A549 (cell line): Measurements from ENCODE around the gene UPK3A. TPM values are rescaled to one million over a fixed set of nuclear protein-coding genes. Genes with fewer than 3 reads are reported as not detected.

Source experiments
- ATAC-seq, 2 experiments: fragments of 200-7000 bp in 1 of 2; fragments of >200 bp in 1 of 2; cut with Nextera tagmentation in 1 of 2; cut with Tn5 transposase in 1 of 2; 3 replicates each; pipeline versions ENCODE4 v1.8.0 to v1.9.1; 2018 to 2020; ENCODE audit warnings: mild to moderate bottlenecking in 1 of 2, moderate library complexity in 1 of 2
- CTCF ChIA-PET: fragments of 300-600 bp; sonication (Branson Sonifier 250); formaldehyde crosslinking; extraction: SDS; loops from one replicate; lab custom pipeline; 2021; ENCODE audit warnings: antibody characterized with exemption, inconsistent platforms; lab: Yijun Ruan, JAX
- POLR2A ChIA-PET: fragments of 350-600 bp; formaldehyde crosslinking; extraction: SDS; loops from one replicate; lab custom pipeline; 2021; ENCODE audit warnings: antibody characterized with exemption, inconsistent platforms; lab: Yijun Ruan, JAX
- DNase-seq, 2 experiments: peaks; one replicate each; pipeline versions ENCODE4 v3.0.0 to v3.0.0-alpha.2; 2011 to 2016; ENCODE audit warnings: low read depth in 1 of 2, low spot score in 1 of 2
- FAIRE-seq: peaks from 2 replicates; lab custom pipeline; 2011; peaks lifted over from hg19 to GRCh38; lab: Jason Lieb, UNC
- H3K27ac ChIP-seq, 2 experiments: fragments of >200 bp; sonication (Bioruptor Twin); formaldehyde crosslinking; 3 replicates each; pipeline ENCODE4 v1.5.1; 2016 to 2017
- H3K4me1 ChIP-seq: fragments of >200 bp; sonication (Bioruptor Twin); formaldehyde crosslinking; 3 replicates; pipeline ENCODE4 v1.6.1; 2016
- H3K4me2 ChIP-seq: fragments of >200 bp; sonication (Bioruptor Twin); formaldehyde crosslinking; 3 replicates; pipeline ENCODE4 v1.6.1; 2016
- H3K4me3 ChIP-seq: fragments of >200 bp; sonication (Bioruptor Twin); formaldehyde crosslinking; 3 replicates; pipeline ENCODE4 v1.5.1; 2016
- H3K9me3 ChIP-seq: fragments of >200 bp; sonication (Bioruptor Twin); formaldehyde crosslinking; 3 replicates; pipeline ENCODE4 v1.6.1; 2016
- ATOH8 ChIP-seq: fragments of 250-450 bp; sonication (Bioruptor Pico); IDR thresholded peaks from 2 replicates; pipeline ENCODE4 v1.5.0; 2020; ENCODE audit warnings: low read depth, mild to moderate bottlenecking, moderate library complexity
- CBX2 ChIP-seq: fragments of 200-600 bp; sonication (generic); IDR thresholded peaks from 2 replicates; pipeline ENCODE4 v1.6.1; 2016; ENCODE audit warnings: low read depth, mild to moderate bottlenecking, borderline replicate concordance
- CBX8 ChIP-seq: fragments of 200-600 bp; sonication (generic); IDR thresholded peaks from 2 replicates; pipeline ENCODE4 v1.6.1; 2016
- CHD4 ChIP-seq: fragments of 200-600 bp; sonication (generic); IDR thresholded peaks from 2 replicates; pipeline ENCODE4 v1.6.1; 2016; ENCODE audit warnings: antibody characterized with exemption, mild to moderate bottlenecking, borderline replicate concordance
- E2F6 ChIP-seq: IDR thresholded peaks from 2 replicates; pipeline ENCODE4 v1.6.1; 2012; ENCODE audit warnings: low read depth, borderline replicate concordance
- ESRRA ChIP-seq: fragments of 150-350 bp; IDR thresholded peaks from 2 replicates; pipeline ENCODE4 v1.6.1; 2014; ENCODE audit warnings: mild to moderate bottlenecking, low read length, borderline replicate concordance
- FOSB ChIP-seq: fragments of 250-450 bp; sonication (Bioruptor Pico); IDR thresholded peaks from 2 replicates; pipeline ENCODE4 v1.5.0; 2020; ENCODE audit warnings: mild to moderate bottlenecking, moderate library complexity
- FOSL2 ChIP-seq, 2 experiments: fragments of 450-650 bp in 1 of 2; fragments of >200 bp in 1 of 2; sonication (Bioruptor Twin) in 1 of 2; formaldehyde crosslinking; IDR thresholded peaks; 2 replicates each; pipeline versions ENCODE4 v1.5.0 to v1.6.1; 2016 to 2020; ENCODE audit warnings: mild to moderate bottlenecking in 1 of 2, moderate library complexity in 1 of 2
- GATA3 ChIP-seq: IDR thresholded peaks from 2 replicates; pipeline ENCODE4 v1.6.1; 2012; ENCODE audit warnings: borderline replicate concordance
- HES2 ChIP-seq: fragments of >200 bp; sonication (Bioruptor Twin); formaldehyde crosslinking; IDR thresholded peaks from 2 replicates; pipeline ENCODE4 v1.6.1; 2016
- HEYL ChIP-seq: fragments of 250-450 bp; sonication (Bioruptor Pico); IDR thresholded peaks from 2 replicates; pipeline ENCODE4 v1.8.0; 2021; ENCODE audit warnings: mild to moderate bottlenecking, moderate library complexity
- HOXB13 ChIP-seq: fragments of 250-450 bp; sonication (Bioruptor Pico); IDR thresholded peaks from 2 replicates; pipeline ENCODE4 v1.5.0; 2020; ENCODE audit warnings: low read depth, mild to moderate bottlenecking, moderate library complexity
- HOXB5 ChIP-seq: fragments of 250-450 bp; sonication (Bioruptor Pico); IDR thresholded peaks from 2 replicates; pipeline ENCODE4 v1.5.0; 2020; ENCODE audit warnings: mild to moderate bottlenecking, moderate library complexity
- JUN ChIP-seq, 2 experiments: fragments of >200 bp; sonication (Bioruptor Twin); formaldehyde crosslinking; IDR thresholded peaks; 2 replicates in 1 of 2; 3 replicates in 1 of 2; pipeline ENCODE4 v1.6.1; 2016 to 2017
- JUNB ChIP-seq: fragments of >200 bp; sonication (Bioruptor Twin); formaldehyde crosslinking; IDR thresholded peaks from 2 replicates; pipeline ENCODE4 v1.6.1; 2016
- MAFK ChIP-seq: fragments of 450-650 bp; IDR thresholded peaks from 2 replicates; pipeline ENCODE4 v1.6.1; 2014; ENCODE audit not compliant: partially characterized antibody
- MAX ChIP-seq: IDR thresholded peaks from 2 replicates; pipeline ENCODE4 v1.6.1; 2012
- MAZ ChIP-seq: fragments of 150-350 bp; IDR thresholded peaks from 2 replicates; pipeline ENCODE4 v1.6.1; 2014; ENCODE audit warnings: antibody characterized with exemption, low read depth, low read length, borderline replicate concordance
- MYC ChIP-seq: IDR thresholded peaks from 2 replicates; pipeline ENCODE4 v1.6.1; 2012; ENCODE audit warnings: mild to moderate bottlenecking, inconsistent platforms, low read length, improper control_type of control experiment, borderline replicate concordance
- NPAS2 ChIP-seq: fragments of 250-450 bp; sonication (Bioruptor Pico); IDR thresholded peaks from 2 replicates; pipeline ENCODE4 v1.8.0; 2022; ENCODE audit warnings: mild to moderate bottlenecking, moderate library complexity, borderline replicate concordance
- PBX3 ChIP-seq: IDR thresholded peaks from 2 replicates; pipeline ENCODE4 v1.6.1; 2012
- RAD21 ChIP-seq, 2 experiments: fragments of >200 bp in 1 of 2; sonication (Bioruptor Twin) in 1 of 2; formaldehyde crosslinking in 1 of 2; IDR thresholded peaks in 1 of 2; conservative IDR thresholded peaks in 1 of 2; 2 replicates in 1 of 2; 3 replicates in 1 of 2; pipeline ENCODE4 v1.6.1; 2012 to 2018; ENCODE audit warnings: inconsistent platforms in 1 of 2
- RARB ChIP-seq: fragments of 250-450 bp; sonication (Bioruptor Pico); IDR thresholded peaks from 2 replicates; pipeline ENCODE4 v1.8.0; 2021; ENCODE audit warnings: mild to moderate bottlenecking, moderate library complexity
- RNF2 ChIP-seq: fragments of 200-600 bp; sonication (generic); IDR thresholded peaks from 2 replicates; pipeline ENCODE4 v1.6.1; 2016; ENCODE audit warnings: low read depth, mild to moderate bottlenecking, antibody characterized with exemption, moderate library complexity, borderline replicate concordance
- SMC3 ChIP-seq: fragments of >200 bp; sonication (Bioruptor Twin); formaldehyde crosslinking; IDR thresholded peaks from 3 replicates; pipeline ENCODE4 v1.6.1; 2018; ENCODE audit warnings: inconsistent platforms
- SREBF2 ChIP-seq: fragments of 450-650 bp; IDR thresholded peaks from 2 replicates; pipeline ENCODE4 v1.6.1; 2014; ENCODE audit warnings: mild to moderate bottlenecking, moderate library complexity
- USF2 ChIP-seq: fragments of 450-650 bp; IDR thresholded peaks from 2 replicates; pipeline ENCODE4 v1.6.1; 2014; ENCODE audit warnings: antibody characterized with exemption
- WGBS: methylation state at CpG from one replicate; pipeline ENCODE4 v1.1.6; 2017; ENCODE audit errors: missing lambda C conversion rate; 5-methylcytosine and 5-hydroxymethylcytosine counted together
- polyA plus RNA-seq, 4 experiments: library from polyadenylated mRNA; depleted of rRNA in 3 of 4; stranded (reverse); fragments of >200 nt; fragmentation: RNase III in 1 of 4; extraction: RNeasy Plus Mini Kit Qiagen cat#74134 plus additional on column Dnase treatment in 1 of 4; gene quantifications; 2 replicates in 3 of 4; 3 replicates in 1 of 4; pipeline ENCODE4 v1.2.3, GENCODE V29; 2011 to 2017

UPK3A gene
- polyA plus RNA-seq, 2 of the 4 experiments (the other 2 are of a cell fraction): not detected

GRCh38 chr22:45246060-45246985, 38.4 kb upstream of the UPK3A start:
- ATAC-seq: peak; percentile 90 to 93
- H3K4me2 ChIP-seq: peak overlapping the region; percentile 99
- WGBS: under 1% methylated on average over 13 of the region's 13 CpGs
- peaks cover 58% of the 10 kb centered on the region for H3K4me1 ChIP-seq
- TF ChIP-seq USF2: no peak
- TF ChIP-seq FOSB (CRISPR knock-in tag): 0 out of 2 replicates have a peak, but pooled peaks have one; percentile 46
- no peak for TF ChIP-seq PBX3
- peak; percentile 8; the same call in 1 of the 2 replicates for TF ChIP-seq HEYL (CRISPR knock-in tag)
- peak; percentile 55; the same call in 1 of the 2 replicates for TF ChIP-seq GATA3
- no peak for TF ChIP-seq MYC
- TF ChIP-seq RNF2: no peak
- peak; percentile 19; the same call in 1 of the 2 replicates for TF ChIP-seq HOXB5 (CRISPR knock-in tag)
- TF ChIP-seq NPAS2 (CRISPR knock-in tag): no peak
- peak in 1 of 2 experiments; percentile 40; a peak in 1 of 5 replicates for TF ChIP-seq JUN (IDR thresholded peaks at IDR 0.05)
- no peak for TF ChIP-seq E2F6
- peak; percentile 9 for TF ChIP-seq MAFK
- no peak for TF ChIP-seq CHD4
- no peak for TF ChIP-seq SREBF2
- peak; percentile 64 for TF ChIP-seq FOSL2 (IDR thresholded peaks at IDR 0.05)
- TF ChIP-seq FOSL2 (CRISPR knock-in tag; IDR thresholded peaks at IDR 0.05): peak; percentile 91
- no peak for TF ChIP-seq RARB (CRISPR knock-in tag)
- TF ChIP-seq ATOH8: peak; percentile 47; the same call in 1 of the 2 replicates
- TF ChIP-seq HOXB13 (CRISPR knock-in tag): no peak
- no peak for TF ChIP-seq RAD21 (conservative IDR thresholded peaks at IDR 0.05 in 1 of 2, IDR thresholded peaks at IDR 0.05 in 1 of 2)
- peak; percentile 75 for TF ChIP-seq MAX
- TF ChIP-seq MAZ: no peak
- no peak for TF ChIP-seq CBX8
- no peak for TF ChIP-seq HES2
- no peak for TF ChIP-seq CBX2
- TF ChIP-seq JUNB: peak; percentile 41
- TF ChIP-seq ESRRA: no peak
- TF ChIP-seq SMC3: no peak
- H3K27ac ChIP-seq: peak overlapping the region; percentile 93 to 100
- DNase-seq: peak; percentile 88 to 97
- no peaks in the 10 kb centered on the region for H3K9me3 ChIP-seq
- peak; percentile 77 for FAIRE-seq
- peak overlapping the region; percentile 30; the same call in 1 of the 3 replicates for H3K4me3 ChIP-seq
- ChIA-PET POLR2A (interaction anchor here (0.6 to 1.2 kb wide), 5 partner anchors 16 to 402 kb away, joined by 3 to 11 read pairs (median 4); partner anchors contain the start of gene NUP50), CTCF (interaction anchor here (0.6 to 2.7 kb wide), 7 partner anchors 10 to 470 kb away, joined by 3 to 10 read pairs (median 6); no protein-coding TSS in a partner anchor)
